K562 (cell line): ENCODE data around the gene LCN12. TPM values are rescaled to one million over a fixed set of nuclear protein-coding genes. Genes with fewer than 3 reads are reported as not detected.

Experiments used
- ESRRB ChIP-seq: fragments of 250-450 bp; sonication (Bioruptor Pico); IDR thresholded peaks from 2 replicates; pipeline ENCODE4 v1.5.0; 2020; ENCODE audit warnings: mild to moderate bottlenecking, moderate library complexity, borderline replicate concordance
- FOS ChIP-seq: IDR thresholded peaks from 3 replicates; pipeline ENCODE4 v1.6.1; 2011; ENCODE audit not compliant: insufficient read length; ENCODE audit errors: extremely low read depth
- GABPA ChIP-seq: fragments of 200-800 bp; sonication (Bioruptor generic); conservative IDR thresholded peaks from 2 replicates; pipeline ENCODE4 v1.6.1; 2016; ENCODE audit warnings: low read depth, missing genetic modification characterization, missing compliant biosample characterization
- KLF13 ChIP-seq: fragments of 450-650 bp; IDR thresholded peaks from 2 replicates; pipeline ENCODE4 v1.6.1; 2016; ENCODE audit warnings: missing genetic modification characterization, low read depth, mild to moderate bottlenecking, missing compliant biosample characterization, moderate library complexity, borderline replicate concordance
- MAFF ChIP-seq: IDR thresholded peaks from 2 replicates; pipeline ENCODE4 v1.6.1; 2012; ENCODE audit warnings: low read length, improper control_type of control experiment
- MCM7 ChIP-seq, 2 experiments: fragments of 450-650 bp; IDR thresholded peaks; 2 replicates each; pipeline ENCODE4 v1.6.1; 2016 to 2018
- PTRF ChIP-seq: fragments of 450-650 bp; IDR thresholded peaks from 2 replicates; pipeline ENCODE4 v1.6.1; 2016; ENCODE audit warnings: mild to moderate bottlenecking, missing genetic modification characterization, missing compliant biosample characterization
- RBM22 ChIP-seq: fragments of 200-400 bp; formaldehyde crosslinking; IDR thresholded peaks from 2 replicates; pipeline ENCODE4 v1.6.1; 2018; ENCODE audit warnings: low read length, low read depth; ENCODE audit not compliant: poor library complexity, severe bottlenecking
- RFX5 ChIP-seq: IDR thresholded peaks from 2 replicates; pipeline ENCODE4 v1.6.1; 2011; ENCODE audit warnings: low read depth, mild to moderate bottlenecking, improper control_type of control experiment, low read length
- SMARCB1 ChIP-seq: IDR thresholded peaks from 2 replicates; pipeline ENCODE4 v1.6.1; 2011; ENCODE audit warnings: improper control_type of control experiment, low read depth; ENCODE audit not compliant: insufficient read length
- TAF1 ChIP-seq: IDR thresholded peaks from 2 replicates; pipeline ENCODE4 v1.6.1; 2011; ENCODE audit warnings: mild to moderate bottlenecking, low read length, moderate library complexity; ENCODE audit not compliant: insufficient read depth, control insufficient read depth, severe bottlenecking; ENCODE audit errors: extremely low read depth
- TAF7 ChIP-seq: fragments of 450-650 bp; IDR thresholded peaks from 2 replicates; pipeline ENCODE4 v1.6.1; 2016; ENCODE audit warnings: missing genetic modification characterization, missing compliant biosample characterization
- WHSC1 ChIP-seq: IDR thresholded peaks from one replicate; pipeline ENCODE4 v1.6.1; 2012; ENCODE audit warnings: low read length, control low read depth, inconsistent platforms
- ZNF133 ChIP-seq: fragments of 250-450 bp; sonication (Bioruptor Pico); IDR thresholded peaks from 2 replicates; pipeline ENCODE4 v1.4.0; 2020; ENCODE audit warnings: mild to moderate bottlenecking
- ZNF253 ChIP-seq: fragments of 250-450 bp; sonication (Bioruptor Pico); conservative IDR thresholded peaks from 2 replicates; pipeline ENCODE4 v1.6.1; 2021; ENCODE audit warnings: mild to moderate bottlenecking
- ZNF282 ChIP-seq: sonication (generic); formaldehyde crosslinking; IDR thresholded peaks from 2 replicates; pipeline ENCODE4 v1.8.1; 2023; ENCODE audit warnings: missing genetic modification reagents
- polyA plus RNA-seq, 8 experiments: library from polyadenylated mRNA; depleted of rRNA in 4 of 8; stranded (reverse) in 5 of 8; unstranded in 3 of 8; fragments of >200 nt; fragmentation: Nextera tagmentation in 2 of 8; fragmentation: Illumina TruSeq in 1 of 8; extraction: Ambion mirVana in 2 of 8; extraction: Trizol in 1 of 8; gene quantifications; 2 replicates each; pipeline versions ENCODE4 v1.2.1 to v1.2.3, GENCODE V29; 2011 to 2014; ENCODE audit warnings: inconsistent platforms in 1 of 8, missing spikeins in 1 of 8
- total RNA-seq, 7 experiments: library from RNA; depleted of rRNA in 6 of 7; stranded (reverse); fragments of >200 nt in 6 of 7; fragmentation: Illumina TruSeq in 2 of 7; extraction: Trizol in 2 of 7; gene quantifications; 2 replicates each; pipeline versions ENCODE4 v1.2.1 to v1.2.3, GENCODE V29; 2011 to 2021; ENCODE audit warnings: low replicate concordance in 1 of 7
- TF ChIP-seq, protein P1 (sequence below): sonication (generic); formaldehyde crosslinking; IDR thresholded peaks from 2 replicates; pipeline ENCODE4 v1.8.0; 2022; ENCODE audit warnings: missing genetic modification reagents, mild to moderate bottlenecking, borderline replicate concordance
- TF ChIP-seq, protein P2 (sequence below): sonication (generic); formaldehyde crosslinking; IDR thresholded peaks from 2 replicates; pipeline ENCODE4 v1.8.0; 2023; ENCODE audit warnings: missing genetic modification reagents, mild to moderate bottlenecking, borderline replicate concordance
- TF ChIP-seq, protein P3 (sequence below), 2 experiments: fragments of 200-800 bp in 1 of 2; sonication (Bioruptor generic) in 1 of 2; sonication (generic) in 1 of 2; formaldehyde crosslinking in 1 of 2; IDR thresholded peaks in 1 of 2; conservative IDR thresholded peaks in 1 of 2; 2 replicates each; pipeline versions ENCODE4 v1.5.0 to v1.6.1; 2016 to 2020; ENCODE audit warnings: missing compliant biosample characterization in 1 of 2, missing genetic modification characterization in 1 of 2, missing genetic modification reagents in 1 of 2
- TF ChIP-seq, protein P4 (sequence below): fragments of 250-450 bp; sonication (Bioruptor Pico); IDR thresholded peaks from 2 replicates; pipeline ENCODE4 v1.8.0; 2022; ENCODE audit warnings: moderate library complexity, mild to moderate bottlenecking, inconsistent platforms

Gene LCN12
- total and polyA plus RNA-seq, 9 of the 15 experiments (the other 6 are each of a cell fraction or from before 2014, with no cell fraction given) = 0.05 TPM; not detected in 8

DNA sequence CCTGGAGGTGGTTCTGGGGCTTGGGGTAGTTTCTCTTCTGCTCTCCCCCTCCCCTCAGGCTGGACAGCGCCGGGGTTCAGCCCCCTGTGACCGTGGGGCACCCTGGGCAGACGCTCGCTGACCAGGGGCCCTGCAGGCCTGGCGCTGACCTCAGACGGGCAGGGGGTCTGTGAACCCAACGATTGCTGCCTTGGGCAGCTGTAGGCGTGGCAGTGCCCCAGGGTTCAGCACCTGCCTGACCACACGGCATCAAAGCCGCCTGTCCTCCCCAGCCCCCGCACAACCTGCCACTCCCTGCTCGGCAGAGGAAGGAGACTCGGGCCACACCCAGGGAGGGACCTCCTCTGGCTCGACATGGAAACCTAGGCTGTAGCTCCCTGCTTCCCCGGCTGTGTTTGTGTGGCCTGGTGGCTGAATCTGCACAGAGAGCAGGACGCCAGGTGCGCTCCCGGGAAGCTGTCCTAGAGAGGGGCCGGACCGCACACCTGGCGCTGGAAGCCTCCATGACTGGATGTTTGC, 12.2 kb downstream of the LCN12 start (continued):
- no peak for TF ChIP-seq RBM22
- TF ChIP-seq, protein P1, sequence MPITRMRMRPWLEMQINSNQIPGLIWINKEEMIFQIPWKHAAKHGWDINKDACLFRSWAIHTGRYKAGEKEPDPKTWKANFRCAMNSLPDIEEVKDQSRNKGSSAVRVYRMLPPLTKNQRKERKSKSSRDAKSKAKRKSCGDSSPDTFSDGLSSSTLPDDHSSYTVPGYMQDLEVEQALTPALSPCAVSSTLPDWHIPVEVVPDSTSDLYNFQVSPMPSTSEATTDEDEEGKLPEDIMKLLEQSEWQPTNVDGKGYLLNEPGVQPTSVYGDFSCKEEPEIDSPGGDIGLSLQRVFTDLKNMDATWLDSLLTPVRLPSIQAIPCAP = no peak
- no peak for TF ChIP-seq ZNF253 (CRISPR knock-in tag)
- no peak for TF ChIP-seq PTRF (tag)
- TF ChIP-seq SMARCB1 = no peak
- TF ChIP-seq, protein P2, sequence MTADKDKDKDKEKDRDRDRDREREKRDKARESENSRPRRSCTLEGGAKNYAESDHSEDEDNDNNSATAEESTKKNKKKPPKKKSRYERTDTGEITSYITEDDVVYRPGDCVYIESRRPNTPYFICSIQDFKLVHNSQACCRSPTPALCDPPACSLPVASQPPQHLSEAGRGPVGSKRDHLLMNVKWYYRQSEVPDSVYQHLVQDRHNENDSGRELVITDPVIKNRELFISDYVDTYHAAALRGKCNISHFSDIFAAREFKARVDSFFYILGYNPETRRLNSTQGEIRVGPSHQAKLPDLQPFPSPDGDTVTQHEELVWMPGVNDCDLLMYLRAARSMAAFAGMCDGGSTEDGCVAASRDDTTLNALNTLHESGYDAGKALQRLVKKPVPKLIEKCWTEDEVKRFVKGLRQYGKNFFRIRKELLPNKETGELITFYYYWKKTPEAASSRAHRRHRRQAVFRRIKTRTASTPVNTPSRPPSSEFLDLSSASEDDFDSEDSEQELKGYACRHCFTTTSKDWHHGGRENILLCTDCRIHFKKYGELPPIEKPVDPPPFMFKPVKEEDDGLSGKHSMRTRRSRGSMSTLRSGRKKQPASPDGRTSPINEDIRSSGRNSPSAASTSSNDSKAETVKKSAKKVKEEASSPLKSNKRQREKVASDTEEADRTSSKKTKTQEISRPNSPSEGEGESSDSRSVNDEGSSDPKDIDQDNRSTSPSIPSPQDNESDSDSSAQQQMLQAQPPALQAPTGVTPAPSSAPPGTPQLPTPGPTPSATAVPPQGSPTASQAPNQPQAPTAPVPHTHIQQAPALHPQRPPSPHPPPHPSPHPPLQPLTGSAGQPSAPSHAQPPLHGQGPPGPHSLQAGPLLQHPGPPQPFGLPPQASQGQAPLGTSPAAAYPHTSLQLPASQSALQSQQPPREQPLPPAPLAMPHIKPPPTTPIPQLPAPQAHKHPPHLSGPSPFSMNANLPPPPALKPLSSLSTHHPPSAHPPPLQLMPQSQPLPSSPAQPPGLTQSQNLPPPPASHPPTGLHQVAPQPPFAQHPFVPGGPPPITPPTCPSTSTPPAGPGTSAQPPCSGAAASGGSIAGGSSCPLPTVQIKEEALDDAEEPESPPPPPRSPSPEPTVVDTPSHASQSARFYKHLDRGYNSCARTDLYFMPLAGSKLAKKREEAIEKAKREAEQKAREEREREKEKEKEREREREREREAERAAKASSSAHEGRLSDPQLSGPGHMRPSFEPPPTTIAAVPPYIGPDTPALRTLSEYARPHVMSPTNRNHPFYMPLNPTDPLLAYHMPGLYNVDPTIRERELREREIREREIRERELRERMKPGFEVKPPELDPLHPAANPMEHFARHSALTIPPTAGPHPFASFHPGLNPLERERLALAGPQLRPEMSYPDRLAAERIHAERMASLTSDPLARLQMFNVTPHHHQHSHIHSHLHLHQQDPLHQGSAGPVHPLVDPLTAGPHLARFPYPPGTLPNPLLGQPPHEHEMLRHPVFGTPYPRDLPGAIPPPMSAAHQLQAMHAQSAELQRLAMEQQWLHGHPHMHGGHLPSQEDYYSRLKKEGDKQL = no peak
- TF ChIP-seq WHSC1 = no peak
- TF ChIP-seq, protein P3, sequence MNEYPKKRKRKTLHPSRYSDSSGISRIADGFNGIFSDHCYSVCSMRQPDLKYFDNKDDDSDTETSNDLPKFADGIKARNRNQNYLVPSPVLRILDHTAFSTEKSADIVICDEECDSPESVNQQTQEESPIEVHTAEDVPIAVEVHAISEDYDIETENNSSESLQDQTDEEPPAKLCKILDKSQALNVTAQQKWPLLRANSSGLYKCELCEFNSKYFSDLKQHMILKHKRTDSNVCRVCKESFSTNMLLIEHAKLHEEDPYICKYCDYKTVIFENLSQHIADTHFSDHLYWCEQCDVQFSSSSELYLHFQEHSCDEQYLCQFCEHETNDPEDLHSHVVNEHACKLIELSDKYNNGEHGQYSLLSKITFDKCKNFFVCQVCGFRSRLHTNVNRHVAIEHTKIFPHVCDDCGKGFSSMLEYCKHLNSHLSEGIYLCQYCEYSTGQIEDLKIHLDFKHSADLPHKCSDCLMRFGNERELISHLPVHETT (CRISPR knock-in tag; conservative IDR thresholded peaks at IDR 0.05 in 1 of 2, IDR thresholded peaks at IDR 0.05 in 1 of 2) = no peak
- no peak for TF ChIP-seq TAF7
- no peak for TF ChIP-seq FOS
- TF ChIP-seq RFX5 = no peak
- TF ChIP-seq ZNF133 (CRISPR knock-in tag) = no peak
- no peak for TF ChIP-seq KLF13 (tag)
- TF ChIP-seq TAF1 = no peak
- no peak for TF ChIP-seq MAFF
- no peak for TF ChIP-seq MCM7 (IDR thresholded peaks at IDR 0.05)
- no peak for TF ChIP-seq ESRRB (CRISPR knock-in tag)
- TF ChIP-seq GABPA = no peak
- TF ChIP-seq, protein P4, sequence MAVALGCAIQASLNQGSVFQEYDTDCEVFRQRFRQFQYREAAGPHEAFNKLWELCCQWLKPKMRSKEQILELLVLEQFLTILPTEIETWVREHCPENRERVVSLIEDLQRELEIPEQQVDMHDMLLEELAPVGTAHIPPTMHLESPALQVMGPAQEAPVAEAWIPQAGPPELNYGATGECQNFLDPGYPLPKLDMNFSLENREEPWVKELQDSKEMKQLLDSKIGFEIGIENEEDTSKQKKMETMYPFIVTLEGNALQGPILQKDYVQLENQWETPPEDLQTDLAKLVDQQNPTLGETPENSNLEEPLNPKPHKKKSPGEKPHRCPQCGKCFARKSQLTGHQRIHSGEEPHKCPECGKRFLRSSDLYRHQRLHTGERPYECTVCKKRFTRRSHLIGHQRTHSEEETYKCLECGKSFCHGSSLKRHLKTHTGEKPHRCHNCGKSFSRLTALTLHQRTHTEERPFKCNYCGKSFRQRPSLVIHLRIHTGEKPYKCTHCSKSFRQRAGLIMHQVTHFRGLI (CRISPR knock-in tag) = no peak
- TF ChIP-seq ZNF282 (CRISPR knock-in tag) = no peak
